ENCODE results near the gene CACNB2. TPM values are rescaled to one million over a fixed set of nuclear protein-coding genes. Genes with fewer than 3 reads are reported as not detected.

The CACNB2 gene
- total RNA-seq, 2 donors from 2014 or later = 9.8 to 12.1 TPM

- H3K36me3 ChIP-seq = no peaks in the 10 kb centered on the region
- H3K9ac ChIP-seq (ENCODE audit: low read depth in 2 of 2, low read length in 2 of 2) = no peak overlapping the region
- DNase-seq = no peak
- intact Hi-C loops (cut with DNase I) = no loop called here
- no peaks in the 10 kb centered on the region for H3K27me3 ChIP-seq
- no peak for TF ChIP-seq CTCF (IDR thresholded peaks at IDR 0.05)
- no peaks in the 10 kb centered on the region for H3K4me1 ChIP-seq
- H3K9me3 ChIP-seq = no peaks in the 10 kb centered on the region
- no peak overlapping the region for H3K27ac ChIP-seq
- H3K4me3 ChIP-seq = no peak overlapping the region
Measured at GRCh38 chr10:18539335-18539734, 399.1 kb downstream of the CACNB2 start.

GRCh38 chr10:18540195-18540594 is 400.0 kb downstream of the CACNB2 start:
- Histone ChIP-seq H3K36me3 (no peaks in the 10 kb centered on the region), H3K9ac (ENCODE audit: low read depth in 2 of 2, low read length in 2 of 2) (no peak overlapping the region), H3K27me3 (no peaks in the 10 kb centered on the region), H3K27ac (no peak overlapping the region), H3K9me3 (no peaks in the 10 kb centered on the region), H3K4me3 (no peak overlapping the region), H3K4me1 (no peaks in the 10 kb centered on the region)
- DNase-seq = no peak
- TF ChIP-seq CTCF (IDR thresholded peaks at IDR 0.05) = no peak
- intact Hi-C loops (cut with DNase I) = no loop called here

GRCh38 chr10:18542832-18543231 is 402.6 kb downstream of the CACNB2 start:
- no peaks in the 10 kb centered on the region for H3K27me3 ChIP-seq
- no peak overlapping the region for H3K27ac ChIP-seq
- DNase-seq = no peak
- intact Hi-C loops (cut with DNase I) = no loop called here
- no peak for TF ChIP-seq CTCF (IDR thresholded peaks at IDR 0.05)
- H3K4me3 ChIP-seq = no peak overlapping the region
- H3K36me3 ChIP-seq = no peaks in the 10 kb centered on the region
- no peaks in the 10 kb centered on the region for H3K9me3 ChIP-seq
- no peaks in the 10 kb centered on the region for H3K4me1 ChIP-seq
- no peak overlapping the region for H3K9ac ChIP-seq (ENCODE audit: low read depth in 2 of 2, low read length in 2 of 2)

- Histone ChIP-seq H3K4me3 (no peak overlapping the region), H3K27me3 (no peaks in the 10 kb centered on the region), H3K36me3 (no peaks in the 10 kb centered on the region), H3K27ac (no peak overlapping the region), H3K4me1 (no peaks in the 10 kb centered on the region), H3K9me3 (no peaks in the 10 kb centered on the region), H3K9ac (ENCODE audit: low read depth in 2 of 2, low read length in 2 of 2) (no peak overlapping the region)
- TF ChIP-seq CTCF (IDR thresholded peaks at IDR 0.05) = no peak
- intact Hi-C loops (cut with DNase I) = no loop called here
- no peak for DNase-seq
Measured at GRCh38 chr10:18545621-18546305, 405.5 kb downstream of the CACNB2 start.

GRCh38 chr10:18549105-18549504 is 408.9 kb downstream of the CACNB2 start:
- Histone ChIP-seq H3K4me3 (no peak overlapping the region), H3K9ac (ENCODE audit: low read depth in 2 of 2, low read length in 2 of 2) (no peak overlapping the region), H3K36me3 (no peaks in the 10 kb centered on the region), H3K9me3 (no peaks in the 10 kb centered on the region), H3K4me1 (no peaks in the 10 kb centered on the region), H3K27me3 (no peaks in the 10 kb centered on the region), H3K27ac (no peak overlapping the region)
- DNase-seq = no peak
- intact Hi-C loops (cut with DNase I) = no loop called here
- TF ChIP-seq CTCF (IDR thresholded peaks at IDR 0.05) = no peak

Data from colonic mucosa (tissue), 4 donors.